ENCODE results near the gene FZD2.

DNA sequence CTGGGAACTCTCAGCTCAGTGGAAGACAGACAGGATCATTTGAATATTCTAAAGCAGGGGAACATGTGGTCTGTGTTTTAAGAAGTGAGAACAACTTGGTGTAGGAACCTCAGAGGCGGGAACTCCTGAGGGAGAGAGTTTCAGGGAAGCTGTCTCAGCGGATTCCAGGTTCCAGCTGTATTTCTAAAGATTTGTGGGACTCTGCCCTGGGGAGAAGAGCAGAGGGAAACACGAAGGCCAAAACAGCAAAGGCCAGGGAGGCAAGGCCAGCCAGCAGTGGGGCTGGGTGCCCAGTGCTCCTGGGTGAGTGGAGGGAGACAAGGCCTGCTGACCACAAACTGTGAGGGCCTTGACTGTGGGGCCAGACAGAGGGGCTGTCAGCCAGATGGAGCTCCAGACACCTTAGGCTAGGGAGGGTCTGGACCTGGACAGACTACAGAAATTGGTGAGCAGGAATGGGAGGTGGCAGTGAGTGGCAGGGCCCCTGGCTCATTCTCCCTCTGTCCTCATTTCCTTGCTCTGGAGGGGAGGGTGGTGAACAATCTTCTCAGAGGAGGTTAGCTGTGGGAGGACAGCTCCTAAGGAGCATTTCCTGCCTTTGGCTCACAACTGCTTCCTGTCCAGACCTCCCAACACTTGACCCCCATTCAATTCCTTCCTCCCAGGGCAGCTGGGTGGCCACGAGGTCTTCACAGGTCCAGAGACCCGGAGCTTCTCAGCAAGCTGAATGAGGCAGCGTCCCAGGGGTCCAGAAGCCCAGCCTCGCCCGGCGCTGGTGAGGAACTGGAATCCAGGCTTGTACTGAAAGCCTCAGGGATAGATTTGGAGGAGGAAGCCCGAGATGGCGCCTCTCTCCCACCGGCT is 21.0 kb upstream of the FZD2 start:
- TF ChIP-seq GATA2 (IDR thresholded peaks at IDR 0.05; ENCODE audit: low read depth, low read length), result no peak
- no peak for TF ChIP-seq GATA3 (IDR thresholded peaks at IDR 0.05; ENCODE audit: low read depth, low read length)

All from SH-SY5Y (cell line).